PC-9 (cell line): ENCODE data around the gene RAMACL. TPM values are rescaled to one million over a fixed set of nuclear protein-coding genes. Genes with fewer than 3 reads are reported as not detected.

Experiments
- BruUV-seq: library from RNA; stranded (reverse); fragments of 400-500 nt; replicated peaks from 2 replicates; lab custom pipeline; 2021; lab: Mats Ljungman, UMichigan
- CTCF ChIA-PET: fragments of 300-600 bp; sonication (Branson Sonifier 250); formaldehyde crosslinking; loops from one replicate; lab custom pipeline; 2022; ENCODE audit warnings: antibody characterized with exemption; lab: Charles Lee
- POLR2A ChIA-PET: fragments of 300-600 bp; sonication (Branson Sonifier 250); formaldehyde crosslinking; loops from one replicate; lab custom pipeline; 2022; ENCODE audit warnings: antibody characterized with exemption; ENCODE audit not compliant: unreplicated experiment; lab: Charles Lee
- DNase-seq, 2 experiments: peaks; one replicate each; pipeline versions ENCODE4 v3.0.0 to v3.0.0-alpha.2; 2015 to 2022; ENCODE audit warnings: mixed read lengths in 1 of 2
- H2AFZ ChIP-seq: fragments of 200-600 bp; sonication (generic); 2 replicates; pipeline ENCODE4 v1.8.1; 2017; ENCODE audit warnings: antibody characterized with exemption
- H3F3A ChIP-seq: fragments of 200-600 bp; sonication (generic); 2 replicates; pipeline ENCODE4 v1.8.1; 2017; ENCODE audit warnings: antibody characterized with exemption, mild to moderate bottlenecking, low read depth; ENCODE audit not compliant: insufficient read depth
- H3K27ac ChIP-seq: fragments of 200-600 bp; sonication (generic); 2 replicates; pipeline ENCODE4 v1.6.1; 2016; ENCODE audit warnings: mixed run types
- H3K27me3 ChIP-seq: fragments of 200-600 bp; sonication (generic); 2 replicates; pipeline ENCODE4 v1.6.1; 2016; ENCODE audit warnings: low read depth, mixed run types; ENCODE audit not compliant: insufficient read depth
- H3K36me3 ChIP-seq: fragments of 200-600 bp; sonication (generic); 2 replicates; pipeline ENCODE4 v1.6.1; 2016; ENCODE audit warnings: low read depth, mixed run types
- H3K4me1 ChIP-seq: fragments of 200-600 bp; sonication (generic); replicated peaks from 2 replicates; pipeline ENCODE4 v1.6.1; 2016; ENCODE audit warnings: mixed run types; ENCODE audit not compliant: insufficient read depth
- H3K4me2 ChIP-seq: fragments of 200-600 bp; sonication (generic); 2 replicates; pipeline ENCODE4 v1.6.1; 2017; ENCODE audit warnings: mixed run types
- H3K4me3 ChIP-seq: fragments of 200-600 bp; sonication (generic); 2 replicates; pipeline ENCODE4 v1.6.1; 2016; ENCODE audit warnings: mixed run types
- H3K79me2 ChIP-seq: fragments of 200-600 bp; sonication (generic); 2 replicates; pipeline ENCODE4 v1.6.1; 2017; ENCODE audit warnings: low read depth, mixed run types
- H3K9me2 ChIP-seq: fragments of 200-600 bp; sonication (generic); 2 replicates; pipeline ENCODE4 v1.8.1; 2017; ENCODE audit warnings: mild to moderate bottlenecking; ENCODE audit not compliant: insufficient read depth
- H3K9me3 ChIP-seq: fragments of 200-600 bp; sonication (generic); 2 replicates; pipeline ENCODE4 v1.8.1; 2016; ENCODE audit warnings: low read depth; ENCODE audit not compliant: insufficient read depth
- H4K20me1 ChIP-seq: fragments of 200-600 bp; sonication (generic); 2 replicates; pipeline ENCODE4 v1.8.1; 2017; ENCODE audit not compliant: insufficient read depth
- EZH2 ChIP-seq: fragments of 200-600 bp; sonication (generic); IDR thresholded peaks from 2 replicates; pipeline ENCODE4 v1.8.0; 2017; ENCODE audit warnings: antibody characterized with exemption, low read depth
- intact Hi-C: fragments of 100-400 bp; cut with micrococcal nuclease; formaldehyde crosslinking; loops from one replicate; pipeline ENCODE4 v1.10.0; 2022; ENCODE audit not compliant: unreplicated experiment
- total RNA-seq: library from RNA; stranded (reverse); gene quantifications from 2 replicates; pipeline ENCODE4 v1.2.3, GENCODE V29; 2021
- TF ChIP-seq, protein P1 (sequence below): fragments of 200-600 bp; sonication (generic); conservative IDR thresholded peaks from 2 replicates; pipeline ENCODE4 v1.6.1; 2017; ENCODE audit warnings: mixed run types, antibody characterized with exemption, mild to moderate bottlenecking, moderate library complexity

RAMACL gene
- total RNA-seq, 1 experiment from 2014 or later: 0.52 TPM

DNA sequence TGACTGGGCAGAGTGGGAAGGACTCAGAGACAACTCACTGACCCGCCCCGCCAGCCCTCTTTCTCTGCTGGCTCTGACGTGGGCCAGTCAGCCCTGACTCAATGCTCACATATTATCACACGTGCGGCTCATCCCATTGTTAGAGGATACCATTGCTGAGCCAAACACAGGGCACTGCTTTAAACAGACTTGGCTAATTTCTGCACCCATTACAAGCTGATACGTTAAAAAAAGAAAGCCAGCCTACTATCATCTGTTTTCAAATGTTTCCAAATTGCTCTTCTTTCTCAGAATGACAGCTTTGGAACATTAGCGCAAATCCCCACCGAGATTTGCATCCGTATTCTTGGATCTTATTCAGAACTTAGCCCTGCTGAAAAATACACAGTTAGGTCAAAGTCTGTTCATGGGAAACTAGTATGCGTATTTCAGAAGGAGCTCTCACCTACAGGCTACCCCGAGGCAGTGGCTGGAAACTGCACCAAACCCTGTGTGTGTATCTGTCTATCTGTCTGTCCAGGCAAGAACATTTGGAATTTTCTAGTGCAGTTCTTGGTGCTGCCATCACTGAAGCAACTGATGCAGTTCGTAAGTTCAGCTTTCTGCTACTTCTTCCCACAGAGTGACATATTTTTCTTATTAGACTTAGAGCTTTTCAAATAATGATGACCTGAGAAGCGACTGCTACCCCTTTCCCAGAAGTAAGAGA is 32.8 kb downstream of the RAMACL start:
- no peak overlapping the region for H3K27ac ChIP-seq
- ChIA-PET POLR2A (no interaction called here), CTCF (interaction anchor here (0.5 kb wide), 1 partner anchor 60 kb away, joined by 5 read pairs; no protein-coding TSS in a partner anchor)
- H3K9me2 ChIP-seq: no peaks in the 10 kb centered on the region
- no peaks in the 10 kb centered on the region for H4K20me1 ChIP-seq
- H3K9me3 ChIP-seq: no peaks in the 10 kb centered on the region
- H3K4me3 ChIP-seq: no peak overlapping the region
- H3K79me2 ChIP-seq: peaks cover 7% of the 10 kb centered on the region; the same call in 1 of the 2 replicates
- H3K36me3 ChIP-seq: no peaks in the 10 kb centered on the region; the same call in 1 of the 2 replicates
- DNase-seq: no peak
- H3K4me2 ChIP-seq: no peak overlapping the region
- no TSS peak for BruUV-seq
- TF ChIP-seq, protein P1, sequence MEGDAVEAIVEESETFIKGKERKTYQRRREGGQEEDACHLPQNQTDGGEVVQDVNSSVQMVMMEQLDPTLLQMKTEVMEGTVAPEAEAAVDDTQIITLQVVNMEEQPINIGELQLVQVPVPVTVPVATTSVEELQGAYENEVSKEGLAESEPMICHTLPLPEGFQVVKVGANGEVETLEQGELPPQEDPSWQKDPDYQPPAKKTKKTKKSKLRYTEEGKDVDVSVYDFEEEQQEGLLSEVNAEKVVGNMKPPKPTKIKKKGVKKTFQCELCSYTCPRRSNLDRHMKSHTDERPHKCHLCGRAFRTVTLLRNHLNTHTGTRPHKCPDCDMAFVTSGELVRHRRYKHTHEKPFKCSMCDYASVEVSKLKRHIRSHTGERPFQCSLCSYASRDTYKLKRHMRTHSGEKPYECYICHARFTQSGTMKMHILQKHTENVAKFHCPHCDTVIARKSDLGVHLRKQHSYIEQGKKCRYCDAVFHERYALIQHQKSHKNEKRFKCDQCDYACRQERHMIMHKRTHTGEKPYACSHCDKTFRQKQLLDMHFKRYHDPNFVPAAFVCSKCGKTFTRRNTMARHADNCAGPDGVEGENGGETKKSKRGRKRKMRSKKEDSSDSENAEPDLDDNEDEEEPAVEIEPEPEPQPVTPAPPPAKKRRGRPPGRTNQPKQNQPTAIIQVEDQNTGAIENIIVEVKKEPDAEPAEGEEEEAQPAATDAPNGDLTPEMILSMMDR: no peak
- no peak for TF ChIP-seq EZH2
- H3K27me3 ChIP-seq: no peaks in the 10 kb centered on the region
- H2AFZ ChIP-seq: no peak overlapping the region
- intact Hi-C loops: no loop called here
- peaks cover 26% of the 10 kb centered on the region for H3F3A ChIP-seq
- H3K4me1 ChIP-seq: peaks cover 34% of the 10 kb centered on the region

DNA sequence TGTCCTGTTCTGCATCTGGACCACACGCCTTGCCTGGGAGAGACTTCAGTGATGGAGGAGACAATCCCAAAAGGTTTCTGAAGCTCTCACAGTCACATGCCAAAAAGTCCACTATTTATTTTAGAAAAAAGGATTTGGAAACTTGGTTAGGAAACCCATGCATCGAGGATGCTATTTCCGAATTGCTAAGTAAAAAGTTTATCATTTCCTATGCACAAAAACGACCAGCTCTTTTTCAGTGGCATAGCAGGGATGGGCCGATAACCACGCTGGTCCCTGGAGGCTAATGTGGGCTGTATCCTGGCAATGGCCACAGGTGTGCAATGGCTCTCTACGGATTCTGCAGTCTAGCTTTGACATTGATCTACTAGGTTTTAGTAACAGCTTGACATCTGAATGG is 33.9 kb downstream of the RAMACL start:
- intact Hi-C loops: no loop called here
- no peak overlapping the region for H3K4me2 ChIP-seq
- no peaks in the 10 kb centered on the region for H3K9me2 ChIP-seq
- BruUV-seq: no TSS peak
- H3K27me3 ChIP-seq: no peaks in the 10 kb centered on the region
- H3K79me2 ChIP-seq: peaks cover 7% of the 10 kb centered on the region; the same call in 1 of the 2 replicates
- no peak overlapping the region for H2AFZ ChIP-seq
- no peak overlapping the region for H3K4me3 ChIP-seq
- no peak for TF ChIP-seq EZH2
- TF ChIP-seq, protein P1: no peak
- CTCF ChIA-PET: no interaction called here
- H3F3A ChIP-seq: peaks cover 20% of the 10 kb centered on the region
- H3K4me1 ChIP-seq: peaks cover 25% of the 10 kb centered on the region
- POLR2A ChIA-PET: no interaction called here
- no peaks in the 10 kb centered on the region; the same call in 1 of the 2 replicates for H3K36me3 ChIP-seq
- no peak for DNase-seq
- H4K20me1 ChIP-seq: no peaks in the 10 kb centered on the region
- H3K27ac ChIP-seq: no peak overlapping the region
- no peaks in the 10 kb centered on the region for H3K9me3 ChIP-seq

DNA sequence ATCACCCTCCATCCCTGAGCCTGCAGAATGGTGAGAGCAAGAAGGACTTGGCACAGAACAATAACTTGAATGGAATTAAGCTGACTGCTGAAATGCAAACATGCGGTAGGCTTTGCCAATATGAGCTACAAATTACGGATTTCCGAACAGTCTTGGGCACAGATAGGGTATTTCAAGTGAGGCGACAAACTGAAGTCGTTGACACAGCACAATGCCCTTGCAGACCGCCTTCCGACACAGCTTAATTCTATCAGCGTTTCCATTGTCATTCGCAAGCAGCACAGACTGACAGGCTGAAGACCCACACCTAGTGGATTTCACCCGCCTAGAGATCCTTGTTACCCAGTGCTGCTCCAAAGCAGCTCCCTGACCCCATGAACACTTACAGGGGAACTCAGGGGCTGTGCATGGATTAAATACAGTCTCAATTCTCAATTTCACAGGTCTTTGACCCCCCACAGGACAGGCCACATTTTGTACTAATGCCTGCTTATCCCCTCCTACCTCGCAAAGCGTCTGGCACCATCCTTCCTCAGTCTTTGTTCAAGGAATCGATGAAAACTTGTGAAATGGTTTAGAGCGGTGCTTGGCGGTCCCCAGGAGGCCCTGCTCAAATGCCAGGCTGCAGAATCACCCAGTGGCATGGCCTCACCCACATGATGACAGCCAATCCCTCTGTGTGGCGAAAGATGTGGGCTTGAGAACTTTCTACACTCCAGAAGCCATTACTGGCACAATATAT is 34.6 kb downstream of the RAMACL start:
- H2AFZ ChIP-seq: no peak overlapping the region
- H3K36me3 ChIP-seq: no peaks in the 10 kb centered on the region; the same call in 1 of the 2 replicates
- ChIA-PET POLR2A (no interaction called here), CTCF (no interaction called here)
- H3K79me2 ChIP-seq: peaks cover 7% of the 10 kb centered on the region; the same call in 1 of the 2 replicates
- peaks cover 14% of the 10 kb centered on the region for H3F3A ChIP-seq
- H3K4me2 ChIP-seq: no peak overlapping the region
- peaks cover 18% of the 10 kb centered on the region for H3K4me1 ChIP-seq
- H3K27ac ChIP-seq: no peak overlapping the region
- H3K4me3 ChIP-seq: no peak overlapping the region
- intact Hi-C loops: no loop called here
- H3K9me3 ChIP-seq: no peaks in the 10 kb centered on the region
- TF ChIP-seq, protein P1: no peak
- TF ChIP-seq EZH2: no peak
- no peaks in the 10 kb centered on the region for H3K27me3 ChIP-seq
- no peaks in the 10 kb centered on the region for H3K9me2 ChIP-seq
- no peaks in the 10 kb centered on the region for H4K20me1 ChIP-seq
- DNase-seq: no peak
- BruUV-seq: no TSS peak
